Heart left ventricle (tissue), 13 donors: Measurements from ENCODE around the gene SFXN1.

Experiments
- POLR2A ChIP-seq, 2 donors: fragments of 450-650 bp; IDR thresholded peaks; one replicate each; pipeline ENCODE4 v1.6.1; 2017; ENCODE audit warnings: antibody characterized with exemption in 2 of 2, mild to moderate bottlenecking in 2 of 2, moderate library complexity in 2 of 2
- TF ChIP-seq, protein P1 (sequence below), 12 donors: fragments of 200-600 bp; sonication (generic) in 4 of 12; IDR thresholded peaks; one replicate each; pipeline versions ENCODE4 v1.5.0 to v1.8.0; 2018 to 2022; ENCODE audit warnings: antibody characterized with exemption in 12 of 12, mild to moderate bottlenecking in 5 of 12
- donor health status: ischemic (EF 13 %, LVEDD 7.1; RV severe dilation, severe dysfunction).
- donor health status: DM: no; HTN: yes; CAD: no.
- donor health status: DM: no; HTN: no; CAD: no.
- donor health status: ischemic (EF 25% LVEDD 6.9; RV normal size, moderate dysfunction).
- donor health status: ischemic (EF 25% LVEDD 5.7; RV mildly dilated, moderate dysfunction).
- donor health status: ischemic (EF 35%, LVEDD 5.7; RV mildly dilated, moderate dysfunction).
- donor health status: nonischemic (EF 11% LVEDD 7.7; RV severe dilation, severe dysfunction).
- donor health status: DM: yes; HTN: yes; CAD: no.
- donor health status: PGD.
- donor health status: ischemic (EF 29% LVEDD 5.4; RV normal size, mild dysfunction).
- donor health status: nonischemic (EF 23%, LVEDD 6.1; RV moderate dilation, normal function).

DNA sequence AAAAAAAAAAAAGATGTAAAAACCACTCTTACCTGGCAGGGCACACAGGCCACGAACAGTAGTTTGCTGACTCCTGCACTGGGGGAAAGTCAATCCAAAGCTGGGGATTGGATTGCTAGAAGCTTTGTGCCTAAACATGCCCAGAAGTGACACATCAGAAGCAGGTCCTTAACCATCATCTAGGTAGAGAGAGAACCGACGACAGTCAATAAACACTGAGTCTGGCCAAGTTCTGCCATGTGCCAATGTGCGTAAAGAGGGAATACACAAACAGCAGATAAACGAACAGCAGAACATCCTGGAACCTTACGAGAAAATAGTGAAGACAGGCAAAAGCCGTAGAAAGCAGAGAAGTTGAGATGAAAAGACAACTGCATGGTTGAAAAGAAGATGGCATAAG, 14.9 kb downstream of the SFXN1 start:
- TF ChIP-seq, protein P1, sequence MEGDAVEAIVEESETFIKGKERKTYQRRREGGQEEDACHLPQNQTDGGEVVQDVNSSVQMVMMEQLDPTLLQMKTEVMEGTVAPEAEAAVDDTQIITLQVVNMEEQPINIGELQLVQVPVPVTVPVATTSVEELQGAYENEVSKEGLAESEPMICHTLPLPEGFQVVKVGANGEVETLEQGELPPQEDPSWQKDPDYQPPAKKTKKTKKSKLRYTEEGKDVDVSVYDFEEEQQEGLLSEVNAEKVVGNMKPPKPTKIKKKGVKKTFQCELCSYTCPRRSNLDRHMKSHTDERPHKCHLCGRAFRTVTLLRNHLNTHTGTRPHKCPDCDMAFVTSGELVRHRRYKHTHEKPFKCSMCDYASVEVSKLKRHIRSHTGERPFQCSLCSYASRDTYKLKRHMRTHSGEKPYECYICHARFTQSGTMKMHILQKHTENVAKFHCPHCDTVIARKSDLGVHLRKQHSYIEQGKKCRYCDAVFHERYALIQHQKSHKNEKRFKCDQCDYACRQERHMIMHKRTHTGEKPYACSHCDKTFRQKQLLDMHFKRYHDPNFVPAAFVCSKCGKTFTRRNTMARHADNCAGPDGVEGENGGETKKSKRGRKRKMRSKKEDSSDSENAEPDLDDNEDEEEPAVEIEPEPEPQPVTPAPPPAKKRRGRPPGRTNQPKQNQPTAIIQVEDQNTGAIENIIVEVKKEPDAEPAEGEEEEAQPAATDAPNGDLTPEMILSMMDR (IDR thresholded peaks at IDR 0.05): no peak
- TF ChIP-seq POLR2A (IDR thresholded peaks at IDR 0.05): no peak
